Hippocampal formation (tissue), 2 donors: ENCODE data around the gene EFL1.
"Not testable (repeated sequence)": the region's sequence is repeated elsewhere in the genome, so short reads cannot be mapped to it uniquely, and the experiment has no call there.

Experiments used
- DNase-seq, 2 donors: peaks; one replicate each; lab custom pipeline; 2025; lab: John Stamatoyannopoulos, UW

Gene EFL1

DNA sequence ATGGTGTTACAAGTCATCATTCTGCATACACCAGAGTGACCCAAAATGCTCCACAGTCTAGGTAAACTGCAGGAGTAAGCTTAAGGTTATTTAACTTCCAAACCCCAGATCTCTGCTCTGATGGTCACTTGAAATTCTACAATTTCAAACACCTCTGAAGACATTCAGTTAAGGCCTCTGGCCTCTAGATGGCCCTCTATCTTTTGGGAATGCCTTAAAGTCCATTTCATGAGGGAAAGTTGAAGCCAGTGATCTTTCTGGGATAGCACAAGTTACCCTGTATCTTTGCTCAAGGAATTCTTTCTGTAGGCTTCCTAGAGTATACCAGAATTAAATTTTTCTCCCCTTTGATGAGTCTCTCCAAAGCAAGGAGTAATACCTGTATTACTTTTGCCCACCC lies 18.7 kb upstream of the EFL1 start:
- not testable (repeated sequence) for DNase-seq

DNA sequence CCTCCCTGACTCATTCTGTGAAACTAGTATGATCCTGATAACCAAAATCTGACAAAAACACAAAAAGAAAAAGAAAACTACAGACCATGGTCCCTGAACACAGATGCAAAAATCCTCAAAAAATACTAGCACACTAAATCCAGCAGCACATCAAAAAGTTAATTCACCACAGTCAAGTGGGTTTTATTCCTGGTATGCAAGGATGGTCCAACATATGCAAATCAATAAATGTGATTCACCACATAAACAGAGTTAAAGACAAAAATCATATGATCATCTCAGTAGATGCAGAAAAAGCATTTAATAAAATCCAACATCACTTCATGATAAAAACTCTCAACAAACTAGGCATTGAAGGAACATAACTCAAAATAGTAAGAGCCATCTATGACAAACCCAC lies 12.9 kb upstream of the EFL1 start:
- no peak for DNase-seq

DNA sequence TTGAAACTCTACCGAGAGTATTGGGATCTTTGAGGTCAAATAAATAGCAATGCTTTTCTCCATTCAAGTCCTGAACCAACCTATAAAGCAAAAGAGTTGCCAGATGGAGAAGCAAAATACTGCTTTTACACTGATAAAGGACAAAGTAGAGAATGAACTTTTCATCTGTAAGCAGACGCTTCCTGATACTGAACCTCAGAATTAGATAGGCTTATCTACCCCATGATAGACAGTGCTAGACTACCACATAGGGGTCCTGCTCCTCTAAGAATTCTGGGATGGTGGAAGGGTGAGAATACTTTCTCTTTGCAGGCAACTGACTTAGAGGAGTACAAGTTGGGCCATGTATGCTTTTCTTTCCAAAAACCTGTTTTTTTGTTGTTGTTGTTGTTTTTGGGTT lies 9.6 kb upstream of the EFL1 start:
- no peak for DNase-seq

DNA sequence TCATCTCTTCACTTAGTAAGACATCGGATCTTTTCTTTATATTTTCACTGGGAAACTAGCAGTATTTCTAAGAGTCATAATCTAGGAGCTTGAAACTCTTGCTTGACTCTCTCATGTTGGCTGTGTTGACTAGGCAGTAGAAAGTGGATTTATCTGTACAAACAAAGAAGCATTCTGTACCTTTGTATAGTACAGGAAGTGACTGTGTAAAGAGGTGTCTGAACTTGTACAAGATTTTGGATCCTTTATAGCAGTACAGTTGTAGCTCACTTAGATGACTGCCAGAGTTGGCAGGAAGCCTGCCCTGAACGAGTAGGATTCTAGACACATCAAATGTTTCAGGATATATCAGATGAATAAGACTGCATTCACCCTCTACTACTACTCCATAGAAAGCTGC lies 5.9 kb upstream of the EFL1 start:
- not testable (repeated sequence) for DNase-seq

DNA sequence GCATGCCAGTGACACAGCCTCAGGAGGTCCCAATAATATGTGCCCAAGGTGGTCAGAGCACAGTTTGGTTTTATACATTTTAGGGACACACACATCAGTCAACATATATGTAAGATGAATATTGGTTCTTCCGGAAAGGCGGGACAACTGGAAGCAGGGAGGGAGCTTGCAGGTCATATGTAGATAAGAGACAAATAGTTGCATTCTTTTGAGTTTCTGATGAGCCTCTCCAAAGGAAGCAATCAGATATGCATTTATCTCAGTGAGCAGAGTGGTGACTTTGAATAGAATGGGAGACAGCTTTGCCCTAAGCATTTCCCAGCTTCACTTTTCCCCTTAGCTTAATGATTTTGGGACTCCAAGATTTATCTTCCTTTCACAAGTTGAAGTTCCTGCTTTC lies 4.6 kb upstream of the EFL1 start:
- not testable (repeated sequence) for DNase-seq

DNA sequence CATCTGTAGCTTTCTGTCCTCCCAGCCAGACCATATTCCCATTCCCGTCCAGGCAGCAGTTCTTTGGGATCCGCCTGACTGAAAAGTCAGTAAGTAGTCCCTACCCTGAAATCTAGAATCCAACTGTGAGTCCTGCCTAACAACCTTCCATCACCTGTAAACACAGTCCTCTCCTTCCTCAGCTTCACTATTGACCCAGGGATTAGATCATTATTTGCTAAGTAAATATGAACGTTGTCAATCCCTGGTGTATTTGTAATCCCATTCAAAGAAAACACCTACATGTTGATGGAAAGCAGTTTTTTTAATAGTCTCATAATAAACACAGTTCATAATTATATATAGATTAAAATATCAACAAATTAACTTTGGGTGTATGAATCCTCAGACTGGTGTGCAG lies 816 bp upstream of the EFL1 start:
- DNase-seq: no peak

DNA sequence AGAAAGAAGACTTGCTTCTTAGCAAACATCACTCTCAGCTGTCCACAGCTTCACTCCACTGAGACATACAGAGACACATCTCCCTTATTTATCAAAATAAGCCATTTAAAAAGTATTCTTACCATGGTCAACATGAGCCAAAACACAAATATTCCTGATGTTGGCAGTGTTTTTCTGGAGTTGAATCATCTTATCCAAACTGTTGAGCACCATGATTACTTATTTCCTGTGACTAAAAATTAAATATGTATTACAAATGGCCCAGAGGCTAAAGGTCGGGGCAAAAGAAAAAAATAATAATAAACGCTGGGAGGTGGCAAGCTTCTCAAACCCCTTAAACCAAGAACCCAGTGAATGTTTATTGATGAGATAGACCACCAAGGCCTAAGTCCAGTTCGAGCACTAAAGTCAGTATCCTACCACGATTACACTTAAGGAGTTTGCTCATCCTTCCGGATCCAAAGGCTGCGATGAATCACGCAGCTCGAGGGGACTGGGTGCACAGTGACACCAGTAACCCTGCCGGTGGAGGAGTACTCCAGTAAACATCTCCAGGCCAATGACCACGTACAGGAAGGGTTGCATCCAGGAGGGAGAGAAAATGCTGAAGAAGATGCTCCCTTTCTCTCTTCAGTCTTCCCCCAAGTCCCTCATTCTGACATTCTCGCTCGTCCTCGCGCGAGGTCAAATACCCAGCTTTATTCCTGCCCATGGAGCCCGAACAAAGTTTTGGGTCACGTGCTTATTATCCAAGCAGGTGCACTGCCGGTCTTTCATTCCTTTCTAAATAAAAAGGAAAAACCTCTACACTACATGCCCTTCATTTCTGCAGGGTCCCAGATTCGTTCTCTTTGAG lies 740 bp downstream of the EFL1 start:
- DNase-seq: not testable (repeated sequence)

DNA sequence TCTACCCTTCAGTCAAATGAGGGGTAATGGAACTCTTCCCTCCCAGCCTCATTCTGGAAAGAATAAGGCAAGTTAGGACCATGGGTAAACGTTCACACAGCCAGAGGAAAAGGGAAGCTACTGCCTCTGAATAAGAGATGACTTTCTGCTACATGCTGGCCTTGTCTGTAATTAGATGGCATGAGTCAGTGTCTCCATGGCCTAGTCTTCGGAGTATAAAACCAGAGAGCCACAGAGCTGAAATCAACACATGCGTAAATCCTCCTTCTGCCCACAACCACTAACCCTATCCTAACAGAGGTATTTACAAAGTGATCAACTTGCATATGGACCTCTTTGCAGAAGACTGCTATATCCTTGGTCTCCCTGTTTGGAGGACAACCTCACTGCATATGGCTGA lies 14.3 kb downstream of the EFL1 start:
- not testable (repeated sequence) for DNase-seq

DNA sequence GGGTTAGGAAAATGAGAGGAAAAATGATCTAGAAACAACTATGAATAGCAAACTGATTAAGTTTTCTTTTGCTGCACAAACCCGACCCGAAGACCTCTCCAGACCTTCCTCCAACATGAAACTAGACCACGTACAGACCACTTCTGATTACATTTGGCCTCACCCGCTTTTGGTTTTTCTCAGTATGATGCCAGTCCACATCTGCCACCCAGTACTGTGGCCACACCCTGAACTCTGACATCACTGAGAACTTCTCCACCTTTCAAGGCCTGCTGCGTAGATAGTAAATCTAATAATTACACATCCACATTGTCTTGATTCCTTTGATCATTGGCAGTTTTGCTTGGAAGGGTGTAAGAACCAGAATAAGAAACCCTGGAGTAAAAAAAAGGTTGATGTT lies 16.6 kb downstream of the EFL1 start:
- DNase-seq: not testable (repeated sequence)

DNA sequence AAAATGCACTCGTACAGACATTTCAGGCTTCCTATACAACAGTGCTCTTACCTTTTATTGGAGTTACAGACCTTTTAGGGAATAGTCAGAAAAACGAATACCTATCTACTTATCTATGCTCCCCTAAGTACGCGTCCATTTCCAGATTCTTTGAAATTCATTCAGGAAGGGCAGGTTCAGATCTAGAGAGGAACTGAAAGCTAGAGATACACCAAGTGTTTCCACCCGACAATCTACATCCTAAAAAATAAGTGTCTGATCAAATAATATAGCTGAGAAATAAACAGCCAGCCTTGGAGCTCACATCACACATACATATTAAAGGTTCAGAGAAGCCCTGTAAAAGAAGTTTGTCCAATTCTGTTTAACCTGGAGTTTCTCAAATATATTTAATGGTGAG lies 18.9 kb downstream of the EFL1 start:
- not testable (repeated sequence) for DNase-seq

DNA sequence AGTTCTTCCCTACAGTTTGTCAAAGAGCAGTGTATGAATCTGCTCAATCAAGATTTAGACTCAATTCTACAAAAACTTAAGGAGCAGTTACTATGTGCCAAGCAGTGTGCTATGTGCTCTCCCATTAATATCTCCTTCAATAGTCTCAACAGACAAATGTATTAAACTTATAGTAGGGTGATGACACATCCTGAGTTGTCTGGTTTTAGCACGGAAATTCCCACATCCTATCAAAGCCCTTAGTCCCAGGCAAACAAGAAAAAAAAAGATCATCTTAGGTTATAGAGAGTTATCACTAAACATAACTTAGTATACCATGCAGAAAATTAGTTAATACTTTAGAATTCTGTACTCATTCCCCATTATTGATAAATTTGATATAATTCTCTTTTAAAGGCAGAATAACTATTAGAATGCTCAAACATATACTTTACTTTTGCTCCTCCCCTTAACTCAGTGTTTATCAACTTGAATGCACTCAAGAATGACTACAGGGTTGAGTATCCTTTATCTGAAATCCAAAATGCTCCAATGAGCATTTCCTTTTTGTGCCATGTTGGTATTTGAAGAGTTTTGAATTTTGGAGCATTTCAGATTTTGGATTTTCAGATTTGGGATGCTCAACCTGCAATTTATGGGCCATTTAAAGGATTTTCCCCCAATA lies 20.6 kb downstream of the EFL1 start:
- not testable (repeated sequence) for DNase-seq

DNA sequence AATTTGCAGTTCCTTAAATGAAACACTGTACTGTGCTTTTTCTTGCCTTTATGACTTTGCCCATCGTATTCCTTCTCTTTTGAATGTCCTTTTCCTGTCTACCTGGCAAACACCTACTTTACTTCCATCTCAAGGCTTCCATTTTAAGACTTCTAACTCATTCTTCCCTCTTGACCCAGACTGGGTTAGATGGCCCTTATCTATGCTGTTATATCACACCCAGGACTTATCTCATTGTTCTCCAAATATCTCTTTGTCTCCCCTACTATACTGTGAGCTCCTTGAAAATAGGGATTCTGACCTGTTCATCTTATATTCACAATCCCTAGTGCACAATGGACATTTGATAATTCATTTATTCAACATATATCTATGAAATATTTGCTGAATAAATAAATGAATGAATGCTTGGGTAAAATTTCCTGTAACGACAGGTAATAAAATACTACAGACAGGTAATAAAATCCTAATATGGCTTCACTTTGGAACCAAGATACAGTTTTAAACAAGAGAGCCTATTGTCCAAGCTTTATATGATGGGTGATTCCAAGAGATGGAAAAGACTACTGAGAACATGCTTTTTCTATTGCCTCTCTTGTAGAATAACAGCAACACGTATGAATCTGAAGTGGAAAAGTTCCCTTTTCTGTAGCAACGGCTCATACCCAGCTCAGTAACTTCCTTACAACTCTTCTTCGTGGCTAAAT lies 22.7 kb downstream of the EFL1 start:
- DNase-seq: no peak

DNA sequence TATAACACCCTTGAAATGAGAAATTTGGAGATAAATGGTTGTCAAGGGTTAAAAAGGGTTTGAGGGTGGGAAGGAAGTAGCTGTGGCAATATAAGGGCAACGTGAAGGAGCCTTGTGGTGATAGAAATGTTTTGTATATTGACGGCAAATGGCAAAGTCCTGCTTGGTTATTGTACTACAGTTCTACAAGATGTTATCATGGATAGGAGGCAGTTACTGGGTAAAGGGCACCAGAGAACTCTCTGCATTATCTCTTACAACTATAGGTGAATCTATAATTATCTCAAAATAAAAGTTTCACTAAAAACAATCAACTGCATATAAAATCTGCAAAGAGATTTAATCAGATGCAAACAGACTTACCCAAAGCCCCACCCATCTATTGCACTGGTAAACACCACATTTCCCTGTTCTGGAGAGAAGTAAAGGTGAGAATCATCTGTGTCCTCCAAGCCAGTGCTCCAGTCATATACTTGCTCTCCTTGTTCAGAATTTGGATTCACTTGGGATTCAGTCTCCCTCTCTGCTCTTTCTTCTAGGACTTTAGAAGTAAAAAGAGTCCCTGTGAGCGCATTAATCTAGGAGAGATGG lies 24.5 kb downstream of the EFL1 start:
- not testable (repeated sequence) for DNase-seq

DNA sequence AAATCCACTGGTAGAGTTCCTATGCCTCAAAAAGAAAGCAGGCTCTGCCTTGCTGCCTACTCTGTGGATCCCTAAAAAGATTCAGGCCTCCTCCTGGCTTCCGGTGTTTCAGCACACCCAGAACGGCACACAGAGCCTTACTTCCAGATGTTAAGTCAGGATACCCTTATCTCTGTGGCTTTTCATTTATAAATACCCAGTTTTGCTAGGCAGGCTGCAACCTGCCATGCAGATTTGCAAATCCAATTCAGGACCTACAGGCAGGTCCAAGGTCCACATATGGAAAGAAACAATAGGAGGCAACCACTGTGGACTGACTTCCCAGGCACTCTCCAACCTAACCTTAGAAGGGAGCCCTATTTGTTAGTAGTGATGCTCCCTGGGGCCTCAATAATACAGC lies 30.7 kb downstream of the EFL1 start:
- DNase-seq: no peak

DNA sequence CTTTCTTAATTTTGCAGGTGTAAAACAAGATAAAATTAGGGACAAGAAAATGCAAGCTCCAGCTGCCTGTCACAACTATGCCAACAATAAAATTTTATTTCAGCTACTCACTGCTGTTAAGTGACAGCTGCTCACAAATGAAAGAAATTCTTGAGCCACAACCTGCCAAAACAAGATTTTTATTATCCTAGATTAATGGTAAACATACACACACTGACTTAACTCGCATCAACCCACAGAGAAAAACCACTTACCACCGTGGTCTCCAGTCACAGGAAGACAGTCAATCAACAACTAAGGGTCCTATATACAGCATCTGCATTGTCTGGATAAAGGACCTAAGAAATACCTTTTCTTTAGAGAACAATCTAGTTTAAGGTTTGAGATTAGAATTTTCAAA lies 31.3 kb downstream of the EFL1 start:
- DNase-seq: no peak

DNA sequence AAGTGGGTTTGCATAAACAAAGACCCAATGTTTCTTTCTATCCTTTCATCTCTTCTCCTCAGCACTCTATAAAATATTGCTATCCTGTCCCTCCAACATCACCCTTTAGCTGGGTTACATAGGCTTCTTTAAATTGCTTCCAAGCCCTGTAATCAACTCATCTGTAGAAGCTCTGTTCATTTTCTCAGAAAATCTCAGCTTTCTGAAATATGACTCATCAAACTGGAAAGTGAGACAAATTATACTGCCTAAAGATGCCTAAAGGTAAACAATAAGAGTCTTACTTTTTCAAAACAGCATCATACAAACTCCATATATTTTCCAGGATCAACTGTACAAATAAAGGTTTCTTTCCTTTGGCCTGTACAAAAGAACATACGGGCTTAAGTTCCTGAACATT lies 33.8 kb downstream of the EFL1 start:
- no peak for DNase-seq

DNA sequence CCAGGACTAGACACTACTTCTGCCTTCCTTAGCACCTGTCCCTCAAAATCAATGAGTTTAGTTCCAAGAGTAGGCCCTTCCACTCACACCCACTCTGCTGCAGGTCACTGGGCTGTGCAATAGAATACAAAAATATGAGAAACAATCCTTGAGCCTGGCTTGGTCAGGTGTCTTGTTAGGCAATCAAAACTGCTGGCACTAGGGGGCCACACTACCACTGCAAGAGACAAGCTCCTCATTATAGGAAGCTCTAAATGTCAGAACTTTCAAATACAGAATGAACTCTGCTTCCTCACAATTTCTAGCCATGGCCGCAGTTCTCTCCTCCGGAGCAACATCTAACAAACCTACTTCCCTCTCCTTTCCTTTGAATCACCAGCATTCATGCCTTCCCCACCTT lies 41.0 kb downstream of the EFL1 start:
- not testable (repeated sequence) for DNase-seq

DNA sequence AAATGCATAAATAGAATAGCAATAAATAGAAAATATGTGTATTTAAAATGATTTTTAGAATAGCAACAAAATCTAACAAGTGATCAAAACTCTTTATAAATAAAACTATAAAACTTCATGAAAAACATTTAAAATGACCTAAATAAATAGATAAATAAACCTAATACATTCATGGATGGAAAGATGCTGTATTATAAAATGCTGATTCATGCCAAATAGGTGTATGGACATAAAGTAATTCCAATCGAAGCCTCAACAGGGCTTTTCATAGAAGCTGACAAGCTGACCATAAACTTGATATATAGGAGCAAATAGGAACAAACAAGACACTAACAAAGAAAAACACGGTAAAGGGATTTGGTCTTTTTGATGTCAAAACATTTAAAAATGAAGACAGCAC lies 46.4 kb downstream of the EFL1 start:
- DNase-seq: not testable (repeated sequence)

DNA sequence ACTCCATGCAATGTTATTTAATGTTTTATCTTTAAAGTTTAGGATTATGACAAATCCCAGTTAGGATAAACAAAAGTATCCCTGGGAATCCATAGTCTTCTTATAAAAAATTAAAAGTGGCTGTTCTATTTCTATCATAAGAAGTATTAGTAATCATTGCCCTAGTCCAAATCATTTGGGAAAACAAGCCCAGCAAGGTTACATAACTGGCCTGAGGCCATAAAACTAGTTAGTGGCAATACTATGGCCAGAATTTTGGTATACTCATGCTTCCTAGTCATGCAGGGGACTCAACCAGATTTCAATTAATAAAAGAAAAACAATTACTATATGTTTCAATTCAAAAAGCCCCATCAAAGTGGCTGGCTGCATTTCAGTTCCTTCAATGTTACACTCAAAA lies 50.3 kb downstream of the EFL1 start:
- not testable (repeated sequence) for DNase-seq

DNA sequence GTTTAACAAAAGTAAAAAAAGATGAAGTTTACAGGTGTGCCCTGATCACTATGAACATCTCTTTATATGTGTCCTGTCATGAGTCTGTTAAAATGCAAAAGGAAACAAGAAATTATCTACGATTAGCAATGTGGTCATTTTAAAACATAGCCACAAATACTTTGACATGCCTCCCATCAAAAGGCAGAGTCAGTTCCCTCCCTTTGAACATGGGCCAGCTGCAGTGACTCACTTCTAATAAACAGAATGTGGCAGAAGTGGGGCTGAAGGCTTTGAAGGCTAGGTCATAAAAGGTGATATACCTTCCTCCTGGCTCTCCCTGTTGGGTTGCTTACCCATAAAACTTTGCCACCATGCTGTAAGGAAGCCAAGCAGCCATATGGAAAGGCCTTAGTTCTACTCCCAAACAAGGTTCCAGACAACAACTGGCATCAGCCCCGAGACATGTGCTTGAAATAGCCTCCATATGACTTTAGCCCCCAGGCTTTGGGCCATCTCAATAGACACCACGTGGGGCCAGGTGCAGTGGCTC lies 52.4 kb downstream of the EFL1 start:
- not testable (repeated sequence) for DNase-seq

DNA sequence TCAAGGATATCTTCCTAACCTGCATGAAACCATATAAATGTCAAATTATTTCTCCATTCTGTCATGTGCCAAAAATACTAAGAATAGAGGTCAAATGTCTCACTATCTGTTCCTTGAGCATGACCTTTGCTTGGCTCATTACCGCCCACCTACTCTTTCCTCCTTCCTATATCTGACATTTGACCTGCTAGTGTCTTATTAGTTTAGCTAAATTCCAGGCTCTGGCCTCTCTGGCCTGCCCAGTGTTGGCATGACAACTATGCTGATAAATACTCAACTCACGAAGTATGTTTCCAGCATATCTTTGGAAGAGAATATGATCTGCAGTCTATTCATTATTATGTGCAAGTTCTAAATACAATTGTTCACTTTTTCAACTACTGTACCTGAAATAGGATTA lies 58.0 kb downstream of the EFL1 start:
- not testable (repeated sequence) for DNase-seq
